ENCODE results near the gene PRDM16.

Gene PRDM16

GRCh38 chr1:3279182-3279470 lies 210.1 kb downstream of the PRDM16 start:
- no peak overlapping the region for H3K4me3 ChIP-seq (ENCODE audit: low read depth, low read length)
- H3K4me1 ChIP-seq (ENCODE audit: control insufficient read depth, insufficient read depth, low read length), result no peaks in the 10 kb centered on the region
- no peaks in the 10 kb centered on the region for H3K9me3 ChIP-seq (ENCODE audit: control insufficient read depth, insufficient read depth, low read depth, low read length)
- no peak overlapping the region for H3K27ac ChIP-seq (ENCODE audit: extremely low read depth, low read depth, low read length)
- no peak for TF ChIP-seq GLIS2 (tag by site-specific recombination; IDR thresholded peaks at IDR 0.05)
- no peak for TF ChIP-seq ZFP37 (tag by site-specific recombination; IDR thresholded peaks at IDR 0.05)
- TF ChIP-seq ZNF560 (tag by site-specific recombination; IDR thresholded peaks at IDR 0.05; ENCODE audit: borderline replicate concordance), result no peak
- no peak for TF ChIP-seq ZNF394 (tag by site-specific recombination; IDR thresholded peaks at IDR 0.05; ENCODE audit: borderline replicate concordance)
- TF ChIP-seq, protein P1, sequence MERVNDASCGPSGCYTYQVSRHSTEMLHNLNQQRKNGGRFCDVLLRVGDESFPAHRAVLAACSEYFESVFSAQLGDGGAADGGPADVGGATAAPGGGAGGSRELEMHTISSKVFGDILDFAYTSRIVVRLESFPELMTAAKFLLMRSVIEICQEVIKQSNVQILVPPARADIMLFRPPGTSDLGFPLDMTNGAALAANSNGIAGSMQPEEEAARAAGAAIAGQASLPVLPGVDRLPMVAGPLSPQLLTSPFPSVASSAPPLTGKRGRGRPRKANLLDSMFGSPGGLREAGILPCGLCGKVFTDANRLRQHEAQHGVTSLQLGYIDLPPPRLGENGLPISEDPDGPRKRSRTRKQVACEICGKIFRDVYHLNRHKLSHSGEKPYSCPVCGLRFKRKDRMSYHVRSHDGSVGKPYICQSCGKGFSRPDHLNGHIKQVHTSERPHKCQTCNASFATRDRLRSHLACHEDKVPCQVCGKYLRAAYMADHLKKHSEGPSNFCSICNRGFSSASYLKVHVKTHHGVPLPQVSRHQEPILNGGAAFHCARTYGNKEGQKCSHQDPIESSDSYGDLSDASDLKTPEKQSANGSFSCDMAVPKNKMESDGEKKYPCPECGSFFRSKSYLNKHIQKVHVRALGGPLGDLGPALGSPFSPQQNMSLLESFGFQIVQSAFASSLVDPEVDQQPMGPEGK (tag by site-specific recombination; IDR thresholded peaks at IDR 0.05), result no peak
- TF ChIP-seq ZFP41 (tag by site-specific recombination; IDR thresholded peaks at IDR 0.05; ENCODE audit: borderline replicate concordance), result no peak
- TF ChIP-seq ZNF791 (tag by site-specific recombination; IDR thresholded peaks at IDR 0.05), result no peak
- TF ChIP-seq ZBTB11 (tag by site-specific recombination; conservative IDR thresholded peaks at IDR 0.05; ENCODE audit: low read depth), result no peak
- no peak for TF ChIP-seq ZNF433 (tag by site-specific recombination; IDR thresholded peaks at IDR 0.05; ENCODE audit: low read depth)
- TF ChIP-seq ZNF785 (tag by site-specific recombination; IDR thresholded peaks at IDR 0.05), result no peak
- no peak for TF ChIP-seq YY1 (tag by site-specific recombination; IDR thresholded peaks at IDR 0.05)
- TF ChIP-seq, protein P2, sequence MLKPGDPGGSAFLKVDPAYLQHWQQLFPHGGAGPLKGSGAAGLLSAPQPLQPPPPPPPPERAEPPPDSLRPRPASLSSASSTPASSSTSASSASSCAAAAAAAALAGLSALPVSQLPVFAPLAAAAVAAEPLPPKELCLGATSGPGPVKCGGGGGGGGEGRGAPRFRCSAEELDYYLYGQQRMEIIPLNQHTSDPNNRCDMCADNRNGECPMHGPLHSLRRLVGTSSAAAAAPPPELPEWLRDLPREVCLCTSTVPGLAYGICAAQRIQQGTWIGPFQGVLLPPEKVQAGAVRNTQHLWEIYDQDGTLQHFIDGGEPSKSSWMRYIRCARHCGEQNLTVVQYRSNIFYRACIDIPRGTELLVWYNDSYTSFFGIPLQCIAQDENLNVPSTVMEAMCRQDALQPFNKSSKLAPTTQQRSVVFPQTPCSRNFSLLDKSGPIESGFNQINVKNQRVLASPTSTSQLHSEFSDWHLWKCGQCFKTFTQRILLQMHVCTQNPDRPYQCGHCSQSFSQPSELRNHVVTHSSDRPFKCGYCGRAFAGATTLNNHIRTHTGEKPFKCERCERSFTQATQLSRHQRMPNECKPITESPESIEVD (tag by site-specific recombination; IDR thresholded peaks at IDR 0.05), result no peak
- no peak for TF ChIP-seq ZBTB7A (tag by site-specific recombination; IDR thresholded peaks at IDR 0.05; ENCODE audit: low read depth)
- no peak for TF ChIP-seq AEBP2 (tag by site-specific recombination; IDR thresholded peaks at IDR 0.05; ENCODE audit: borderline replicate concordance)
- no peak for TF ChIP-seq ZNF701 (tag by site-specific recombination; IDR thresholded peaks at IDR 0.05)
- TF ChIP-seq ZNF132 (tag by site-specific recombination; IDR thresholded peaks at IDR 0.05; ENCODE audit: borderline replicate concordance), result no peak
- TF ChIP-seq ZNF585B (tag by site-specific recombination; IDR thresholded peaks at IDR 0.05), result no peak
- TF ChIP-seq ZNF239 (tag by site-specific recombination; IDR thresholded peaks at IDR 0.05), result no peak
- no peak for TF ChIP-seq GLIS1 (tag by site-specific recombination; IDR thresholded peaks at IDR 0.05)
- no peak for TF ChIP-seq ZNF311 (tag by site-specific recombination; IDR thresholded peaks at IDR 0.05; ENCODE audit: borderline replicate concordance)
- H3K36me3 ChIP-seq (ENCODE audit: control insufficient read depth in 2 of 2, insufficient read depth in 1 of 2, low read length in 2 of 2), result no peaks in the 10 kb centered on the region
- ChIA-PET CTCF (no interaction called here), POLR2A (no interaction called here)
